NK-92 (cell line): ENCODE measurements around the gene SCRN1.

Experiments used
- DNase-seq: peaks from one replicate; lab custom pipeline; 2025; ENCODE audit not compliant: unreplicated experiment; lab: John Stamatoyannopoulos, UW

SCRN1 gene

GRCh38 chr7:30010021-30010420, 20.4 kb upstream of the SCRN1 start:
- no peak for DNase-seq

- no peak for DNase-seq
Observed at GRCh38 chr7:30005464-30005863, 15.9 kb upstream of the SCRN1 start.

GRCh38 chr7:30003098-30003497, 13.5 kb upstream of the SCRN1 start:
- no peak for DNase-seq

GRCh38 chr7:30001998-30002397, 12.4 kb upstream of the SCRN1 start:
- no peak for DNase-seq

- DNase-seq = no peak
Observed at GRCh38 chr7:29998489-29998888, 8.9 kb upstream of the SCRN1 start.

GRCh38 chr7:29996321-29996720, 6.7 kb upstream of the SCRN1 start:
- DNase-seq = no peak

- DNase-seq = no peak
Observed at GRCh38 chr7:29995652-29996051, 6.1 kb upstream of the SCRN1 start.

- no peak for DNase-seq
Observed at GRCh38 chr7:29993140-29993539, 3.5 kb upstream of the SCRN1 start.

GRCh38 chr7:29991937-29992336, 2.3 kb upstream of the SCRN1 start:
- no peak for DNase-seq

- DNase-seq = no peak
Observed at GRCh38 chr7:29990931-29991330, 1.3 kb upstream of the SCRN1 start.

- DNase-seq = no peak
Observed at GRCh38 chr7:29988424-29989256, 961 bp downstream of the SCRN1 start.

GRCh38 chr7:29987811-29988317, 1.7 kb downstream of the SCRN1 start:
- DNase-seq = no peak

- DNase-seq = no peak
Observed at GRCh38 chr7:29987083-29987482, 2.5 kb downstream of the SCRN1 start.

GRCh38 chr7:29980151-29980550, 9.4 kb downstream of the SCRN1 start:
- no peak for DNase-seq

GRCh38 chr7:29977886-29978651, 11.5 kb downstream of the SCRN1 start:
- no peak for DNase-seq

GRCh38 chr7:29976673-29977415, 12.8 kb downstream of the SCRN1 start:
- DNase-seq = no peak

GRCh38 chr7:29976266-29976665, 13.3 kb downstream of the SCRN1 start:
- no peak for DNase-seq

GRCh38 chr7:29975561-29975960, 14.0 kb downstream of the SCRN1 start:
- DNase-seq = no peak

- DNase-seq = no peak
Observed at GRCh38 chr7:29974286-29974685, 15.3 kb downstream of the SCRN1 start.

- DNase-seq = no peak
Observed at GRCh38 chr7:29972315-29972669, 17.3 kb downstream of the SCRN1 start.

- DNase-seq = no peak
Observed at GRCh38 chr7:29971566-29972314, 17.9 kb downstream of the SCRN1 start.
